NCI-H446 treated with DMSO at 0.1 percent for 48 hours (cell line): ENCODE measurements around the gene ELP2.
"Not testable (repeated sequence)": the region's sequence is repeated elsewhere in the genome, so short reads cannot be mapped to it uniquely, and the experiment has no call there.

Experiments used
- DNase-seq: peaks from one replicate; lab custom pipeline; 2025; lab: John Stamatoyannopoulos, UW

The ELP2 gene

DNA sequence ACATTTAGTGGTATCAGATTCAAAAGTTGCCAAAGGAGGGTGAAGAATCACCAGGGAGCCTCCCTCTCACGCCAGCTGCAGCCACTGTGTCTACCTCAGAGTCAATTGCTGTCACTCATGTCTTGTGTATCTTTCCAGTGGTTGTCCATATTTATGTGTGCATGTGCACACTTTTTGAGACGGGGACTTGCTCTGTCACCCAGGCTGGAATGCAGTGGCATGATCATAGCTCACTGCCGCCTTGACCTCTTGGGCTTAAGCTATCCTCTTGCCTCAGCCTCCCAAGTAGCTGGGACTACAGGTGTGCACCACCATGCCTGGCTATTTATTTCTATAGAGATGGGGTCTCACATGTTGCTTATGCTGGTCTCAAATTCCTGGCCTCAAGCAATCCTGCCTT is 61.6 kb downstream of the ELP2 start:
- no peak for DNase-seq

DNA sequence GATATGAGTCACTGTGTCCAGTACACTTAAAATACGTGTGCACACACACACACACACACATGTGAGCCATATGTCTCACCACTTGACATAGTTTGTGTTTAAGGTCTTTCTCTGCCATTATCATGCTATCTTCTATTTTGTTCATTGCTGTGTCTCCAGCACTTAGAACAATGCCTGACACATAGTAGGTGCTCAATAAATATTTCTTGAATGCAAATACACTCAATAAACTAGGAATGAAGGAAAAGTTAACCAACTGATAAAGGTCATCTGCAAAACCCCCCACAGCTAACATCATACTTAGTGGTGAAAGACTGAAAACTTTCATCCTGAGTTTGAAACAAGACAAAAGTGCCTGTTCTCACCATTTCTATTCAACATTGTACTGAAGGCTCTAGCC is 62.0 kb downstream of the ELP2 start:
- DNase-seq, result no peak

- no peak for DNase-seq
Measured at GRCh38 chr18:36194600-36195315, 65.1 kb downstream of the ELP2 start.

DNA sequence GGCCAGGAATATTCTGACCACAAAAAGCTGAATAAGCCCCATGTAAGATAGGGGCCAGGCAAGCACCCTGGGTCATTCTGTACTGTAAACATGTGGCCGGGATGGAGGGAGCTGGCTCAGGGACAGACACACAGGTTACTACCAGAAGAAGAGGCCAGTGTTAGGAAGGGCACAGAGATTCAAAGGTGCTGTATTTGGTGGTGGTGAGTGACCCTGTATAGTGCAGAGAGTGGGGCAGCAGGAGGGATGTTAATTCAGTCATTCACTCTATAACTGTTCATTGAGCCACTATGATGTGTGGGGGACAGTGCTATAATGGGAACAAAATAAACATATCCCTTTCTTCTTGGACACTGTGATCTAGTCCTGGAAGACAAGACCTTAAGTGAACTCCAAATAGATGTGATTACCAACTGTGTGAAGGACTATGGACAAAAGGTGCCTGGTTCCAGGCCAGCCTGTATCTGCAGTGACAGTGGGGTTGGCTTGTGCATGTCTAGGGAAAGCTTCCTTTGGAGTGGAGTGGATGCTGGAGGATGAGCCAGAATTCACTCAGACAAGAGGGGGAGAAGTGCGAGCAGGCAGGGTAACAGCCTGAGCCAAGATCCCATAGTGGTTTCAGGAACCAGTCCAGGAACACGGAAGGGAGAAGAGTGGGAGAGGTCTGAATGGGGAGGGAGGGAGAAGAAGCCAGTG is 65.9 kb downstream of the ELP2 start:
- DNase-seq, result no peak

- no peak for DNase-seq
Measured at GRCh38 chr18:36196238-36196995, 66.7 kb downstream of the ELP2 start.

GRCh38 chr18:36197511-36198166 is 67.9 kb downstream of the ELP2 start:
- DNase-seq, result no peak

- DNase-seq, result no peak
Measured at GRCh38 chr18:36199691-36200295, 70.1 kb downstream of the ELP2 start.

DNA sequence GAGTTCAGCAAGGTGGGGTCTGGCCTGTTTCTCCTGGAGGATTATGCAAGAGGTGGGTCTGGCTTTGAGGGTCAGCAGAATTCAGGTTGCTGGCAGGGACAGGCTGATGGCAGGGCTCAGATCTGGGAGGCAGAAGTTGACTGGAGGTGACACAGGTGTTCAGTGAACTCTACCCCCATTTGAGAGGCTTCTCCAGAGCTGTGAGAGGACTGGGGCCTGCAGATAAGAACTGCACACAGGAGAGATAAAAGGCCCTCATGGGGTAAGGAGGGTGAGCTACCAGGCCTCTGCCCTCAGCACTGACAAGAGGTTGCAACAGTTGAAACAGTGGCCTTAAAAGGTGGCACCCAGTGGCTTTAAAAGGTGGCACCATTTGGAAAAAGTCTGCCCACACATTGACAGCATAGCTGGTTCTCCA is 70.7 kb downstream of the ELP2 start:
- no peak for DNase-seq

- no peak for DNase-seq
Measured at GRCh38 chr18:36201765-36202164, 72.1 kb downstream of the ELP2 start.

- DNase-seq, result no peak
Measured at GRCh38 chr18:36203360-36203895, 73.7 kb downstream of the ELP2 start.

GRCh38 chr18:36205166-36205565 is 75.5 kb downstream of the ELP2 start:
- DNase-seq, result no peak

DNA sequence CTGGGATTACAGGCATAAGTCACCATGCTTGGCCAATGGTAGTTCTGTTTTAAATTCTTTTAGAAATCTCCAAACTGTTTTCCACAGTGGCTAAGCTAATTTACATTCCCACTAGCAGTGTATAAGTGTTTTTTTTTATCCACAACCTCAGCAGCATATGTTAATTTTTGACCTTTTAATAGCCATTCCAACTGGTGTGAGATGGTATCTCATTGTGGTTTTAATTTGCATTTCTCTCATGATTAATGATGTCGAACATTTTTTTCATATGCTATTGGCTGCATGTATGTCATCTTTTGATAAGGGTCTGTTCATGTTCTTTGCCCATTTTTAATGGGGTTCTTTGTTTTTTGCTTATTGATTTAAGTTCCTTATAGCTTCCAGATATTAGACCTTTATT is 77.6 kb downstream of the ELP2 start:
- DNase-seq, result no peak

GRCh38 chr18:36207969-36208368 is 78.3 kb downstream of the ELP2 start:
- not testable (repeated sequence) for DNase-seq

DNA sequence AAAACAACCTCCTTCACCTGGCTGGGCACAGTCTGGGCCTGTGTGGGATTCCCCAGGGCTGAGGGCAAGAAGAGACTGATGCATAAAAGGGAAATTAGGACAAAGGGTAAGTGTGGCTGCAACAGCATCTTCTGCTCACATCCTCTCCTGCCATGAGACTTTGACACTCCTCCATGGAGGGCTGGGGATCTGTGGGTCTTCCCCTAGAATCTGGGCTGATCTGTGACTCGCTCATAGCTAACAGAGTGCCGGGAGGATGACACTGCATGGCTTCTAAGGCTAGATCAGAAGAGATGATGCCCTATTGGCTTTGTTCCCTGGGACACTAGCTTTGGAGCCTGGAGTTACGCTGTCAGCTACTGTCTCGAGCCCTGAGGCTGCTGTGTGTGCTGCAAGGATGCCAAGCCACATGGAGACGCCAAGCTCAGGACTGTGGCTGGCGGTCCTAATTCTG is 81.9 kb downstream of the ELP2 start:
- no peak for DNase-seq

- DNase-seq, result no peak
Measured at GRCh38 chr18:36212301-36213171, 82.8 kb downstream of the ELP2 start.

DNA sequence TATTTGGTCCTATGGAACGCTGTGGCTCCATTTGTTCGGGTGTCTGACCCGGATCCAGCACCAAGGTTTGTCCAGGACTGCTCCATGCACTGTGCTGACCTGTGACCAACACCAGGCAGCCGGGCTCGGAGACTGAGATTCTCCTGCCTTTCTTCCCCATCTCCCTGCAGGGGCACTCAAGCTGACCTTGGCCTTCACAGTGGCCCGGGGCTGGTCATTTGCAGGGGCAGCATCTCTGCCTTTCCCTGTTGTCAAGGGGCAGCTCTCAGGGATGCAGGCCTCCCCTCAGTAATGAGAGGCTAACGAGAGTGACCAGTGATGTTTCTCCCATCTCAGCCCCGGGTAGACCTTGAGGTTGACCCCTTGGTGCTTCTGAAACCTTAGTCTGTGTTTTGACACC is 85.1 kb downstream of the ELP2 start:
- DNase-seq, result no peak

- DNase-seq, result no peak
Measured at GRCh38 chr18:36215577-36215976, 85.9 kb downstream of the ELP2 start.

- no peak for DNase-seq
Measured at GRCh38 chr18:36217348-36217747, 87.6 kb downstream of the ELP2 start.

GRCh38 chr18:36229188-36229587 is 99.5 kb downstream of the ELP2 start:
- no peak for DNase-seq
